ENCODE data around the gene ANKRD34A. TPM values are rescaled to one million over a fixed set of nuclear protein-coding genes. Genes with fewer than 3 reads are reported as not detected.

The ANKRD34A gene
- total RNA-seq, 1 experiment from 2014 or later: 0.77 TPM

- Mint-ChIP-seq H3K9me3 (ENCODE audit: unreplicated experiment) (no peaks in the 10 kb centered on the region), H3K36me3 (ENCODE audit: insufficient read depth, unreplicated experiment) (no peaks in the 10 kb centered on the region), H3K27ac (ENCODE audit: unreplicated experiment) (peak overlapping the region; percentile 59), H3K27me3 (ENCODE audit: insufficient read depth, unreplicated experiment) (peaks cover 3% of the 10 kb centered on the region), H3K4me1 (ENCODE audit: low read depth, unreplicated experiment) (peaks cover 14% of the 10 kb centered on the region), H3K4me3 (ENCODE audit: unreplicated experiment) (peak overlapping the region; percentile 87)
- ChIA-PET POLR2A (interaction anchor here (0.6 to 1.9 kb wide), 10 partner anchors 14 to 107 kb away, joined by 3 to 25 read pairs (median 5); partner anchors contain the start of gene RBM8A), CTCF (interaction anchor here (0.8 to 2.4 kb wide), 6 partner anchors 11 to 120 kb away, joined by 3 to 18 read pairs (median 7); partner anchors contain the start of genes NUDT17 and RBM8A)
- no TSS peak for BruUV-seq (replicated peaks)
- peaks cover 16% of the 10 kb centered on the region for H3K4me1 ChIP-seq
- no peaks in the 10 kb centered on the region; the same call in 1 of the 2 replicates for H3K9me3 ChIP-seq
- peak overlapping the region; percentile 52 for H3K4me3 ChIP-seq (ENCODE audit: low read depth, low read length)
- H3K36me3 ChIP-seq (ENCODE audit: control insufficient read depth, insufficient read depth, low read length): no peaks in the 10 kb centered on the region
- intact Hi-C loops (cut with micrococcal nuclease; ENCODE audit: unreplicated experiment): no loop called here
- TF ChIP-seq CTCF (IDR thresholded peaks at IDR 0.05; ENCODE audit: insufficient read depth in 1 of 2, low read depth in 1 of 2, low read length in 1 of 2, severe bottlenecking in 1 of 2, unreplicated experiment in 1 of 2): no peak
- DNase-seq: no peak
- H3K27me3 ChIP-seq (replicated peaks; ENCODE audit: control insufficient read depth, insufficient read depth, low read length): no peaks in the 10 kb centered on the region; the same call in 1 of the 2 replicates
Observed at GRCh38 chr1:145965119-145965744, 857 bp upstream of the ANKRD34A start.

GRCh38 chr1:145963265-145964019 lies 933 bp downstream of the ANKRD34A start:
- ChIA-PET POLR2A (interaction anchor here (1.9 kb wide), 1 partner anchor 36 kb away, joined by 25 read pairs; the partner anchor contains the start of gene RBM8A), CTCF (interaction anchor here (2.0 to 2.4 kb wide), 3 partner anchors 15 to 118 kb away, joined by 9 to 18 read pairs (median 14); partner anchors contain the start of genes NUDT17 and RBM8A)
- peak overlapping the region; percentile 87 for H3K4me3 Mint-ChIP-seq (ENCODE audit: unreplicated experiment)
- H3K9me3 Mint-ChIP-seq (ENCODE audit: unreplicated experiment): no peaks in the 10 kb centered on the region
- intact Hi-C loops (cut with micrococcal nuclease; ENCODE audit: unreplicated experiment): loop anchor here (1.0 to 5.0 kb wide), 6 partner anchors 31 to 74 kb away; partner anchors contain the start of genes PEX11B, RBM8A and TXNIP
- TF ChIP-seq CTCF (IDR thresholded peaks at IDR 0.05; ENCODE audit: insufficient read depth in 1 of 2, low read depth in 1 of 2, low read length in 1 of 2, severe bottlenecking in 1 of 2, unreplicated experiment in 1 of 2): no peak
- H3K27ac Mint-ChIP-seq (ENCODE audit: unreplicated experiment): no peak overlapping the region
- peaks cover 17% of the 10 kb centered on the region for H3K4me1 ChIP-seq
- no peaks in the 10 kb centered on the region for H3K36me3 ChIP-seq (ENCODE audit: control insufficient read depth, insufficient read depth, low read length)
- peak overlapping the region; percentile 52; the same call in 1 of the 2 replicates for H3K4me3 ChIP-seq (ENCODE audit: low read depth, low read length)
- peaks cover 21% of the 10 kb centered on the region for H3K4me1 Mint-ChIP-seq (ENCODE audit: low read depth, unreplicated experiment)
- no peak for DNase-seq
- H3K9me3 ChIP-seq: no peaks in the 10 kb centered on the region; the same call in 1 of the 2 replicates
- BruUV-seq (replicated peaks): no TSS peak
- no peaks in the 10 kb centered on the region; the same call in 1 of the 2 replicates for H3K27me3 ChIP-seq (replicated peaks; ENCODE audit: control insufficient read depth, insufficient read depth, low read length)
- no peaks in the 10 kb centered on the region for H3K36me3 Mint-ChIP-seq (ENCODE audit: insufficient read depth, unreplicated experiment)
- H3K27me3 Mint-ChIP-seq (ENCODE audit: insufficient read depth, unreplicated experiment): peaks cover 11% of the 10 kb centered on the region

All from Caco-2 (cell line).